GM12878 (cell line): ENCODE data around the gene TKT.

Source experiments
- EP300 ChIP-seq, 2 experiments: fragments of 150-350 bp in 1 of 2; IDR thresholded peaks; 2 replicates each; pipeline ENCODE4 v1.6.1; 2011 to 2012; ENCODE audit warnings: low read depth in 2 of 2, low read length in 2 of 2, borderline replicate concordance in 1 of 2, improper control_type of control experiment in 1 of 2, inconsistent platforms in 1 of 2; ENCODE audit not compliant: control insufficient read depth in 1 of 2
- EZH2 ChIP-seq: IDR thresholded peaks from 2 replicates; pipeline ENCODE4 v1.6.1; 2012; ENCODE audit warnings: low read depth, mild to moderate bottlenecking, control low read depth, inconsistent platforms, low read length, borderline replicate concordance; ENCODE audit not compliant: control insufficient read depth
- GABPA ChIP-seq: IDR thresholded peaks from 2 replicates; pipeline ENCODE4 v1.6.1; 2014; ENCODE audit warnings: antibody characterized with exemption, low read depth, mild to moderate bottlenecking, inconsistent platforms
- JUND ChIP-seq: IDR thresholded peaks from 2 replicates; pipeline ENCODE4 v1.6.1; 2012; ENCODE audit warnings: low read depth, mild to moderate bottlenecking, low read length, improper control_type of control experiment, moderate library complexity
- MYC ChIP-seq: IDR thresholded peaks from 2 replicates; pipeline ENCODE4 v1.6.1; 2011; ENCODE audit warnings: mild to moderate bottlenecking, low read length, moderate library complexity, inconsistent platforms; ENCODE audit not compliant: insufficient read depth, insufficient replicate concordance, insufficient read length, severe bottlenecking
- NBN ChIP-seq: fragments of 450-650 bp; IDR thresholded peaks from 2 replicates; pipeline ENCODE4 v1.6.1; 2016
- STAT3 ChIP-seq: IDR thresholded peaks from 2 replicates; pipeline ENCODE4 v1.6.1; 2011; ENCODE audit warnings: low read depth, low read length, improper control_type of control experiment
- TAF1 ChIP-seq: IDR thresholded peaks from 2 replicates; pipeline ENCODE4 v1.6.1; 2011; ENCODE audit warnings: mild to moderate bottlenecking, low read depth, low read length, borderline replicate concordance
- TF ChIP-seq, protein P1 (sequence below): IDR thresholded peaks from 2 replicates; pipeline ENCODE4 v1.6.1; 2012; ENCODE audit warnings: low read length, inconsistent platforms
- TF ChIP-seq, protein P2 (sequence below), 3 experiments: IDR thresholded peaks in 2 of 3; conservative IDR thresholded peaks in 1 of 3; 2 replicates each; pipeline ENCODE4 v1.5.1; 2011; ENCODE audit warnings: low read depth in 3 of 3, low read length in 3 of 3, mild to moderate bottlenecking in 3 of 3, control low read depth in 2 of 3, moderate library complexity in 2 of 3, inconsistent platforms in 1 of 3, mixed read lengths in 1 of 3; ENCODE audit not compliant: control insufficient read depth in 2 of 3, insufficient read depth in 1 of 3; ENCODE audit errors: extremely low read depth in 1 of 3
- TF ChIP-seq, protein P3 (sequence below): IDR thresholded peaks from 2 replicates; pipeline ENCODE4 v1.6.1; 2012; ENCODE audit warnings: low read depth, low read length, improper control_type of control experiment
- TF ChIP-seq, protein P4 (sequence below): fragments of 450-650 bp; formaldehyde crosslinking; IDR thresholded peaks from 2 replicates; pipeline ENCODE4 v1.4.0; 2022; ENCODE audit warnings: mild to moderate bottlenecking, moderate library complexity
- TF ChIP-seq, protein P5 (sequence below): IDR thresholded peaks from 2 replicates; pipeline ENCODE4 v1.6.1; 2011; ENCODE audit warnings: borderline replicate concordance, low read depth, mild to moderate bottlenecking, moderate library complexity, low read length; ENCODE audit not compliant: insufficient read depth, poor library complexity, severe bottlenecking

DNA sequence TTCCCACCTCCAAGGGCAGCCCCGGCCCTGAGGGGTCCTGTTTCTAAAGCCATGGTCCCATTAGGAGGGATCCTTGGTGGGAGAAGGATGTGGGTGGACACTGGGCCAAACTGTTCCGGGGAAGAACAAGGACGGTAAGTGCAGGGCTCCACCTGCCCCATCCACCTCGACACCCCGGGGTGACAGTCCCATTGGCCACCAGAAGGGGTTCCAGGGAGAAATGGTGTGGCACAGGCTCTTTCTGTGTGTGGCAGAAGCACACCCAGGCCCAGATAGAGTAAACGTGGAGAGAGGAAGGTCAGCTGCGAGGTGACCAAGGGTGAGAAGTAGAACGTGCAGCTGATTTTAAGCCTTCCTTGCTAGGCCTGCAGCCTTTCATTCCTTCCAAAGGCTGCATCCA lies 12.0 kb downstream of the TKT start:
- TF ChIP-seq, protein P1, sequence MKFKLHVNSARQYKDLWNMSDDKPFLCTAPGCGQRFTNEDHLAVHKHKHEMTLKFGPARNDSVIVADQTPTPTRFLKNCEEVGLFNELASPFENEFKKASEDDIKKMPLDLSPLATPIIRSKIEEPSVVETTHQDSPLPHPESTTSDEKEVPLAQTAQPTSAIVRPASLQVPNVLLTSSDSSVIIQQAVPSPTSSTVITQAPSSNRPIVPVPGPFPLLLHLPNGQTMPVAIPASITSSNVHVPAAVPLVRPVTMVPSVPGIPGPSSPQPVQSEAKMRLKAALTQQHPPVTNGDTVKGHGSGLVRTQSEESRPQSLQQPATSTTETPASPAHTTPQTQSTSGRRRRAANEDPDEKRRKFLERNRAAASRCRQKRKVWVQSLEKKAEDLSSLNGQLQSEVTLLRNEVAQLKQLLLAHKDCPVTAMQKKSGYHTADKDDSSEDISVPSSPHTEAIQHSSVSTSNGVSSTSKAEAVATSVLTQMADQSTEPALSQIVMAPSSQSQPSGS, result no peak
- TF ChIP-seq, protein P2, sequence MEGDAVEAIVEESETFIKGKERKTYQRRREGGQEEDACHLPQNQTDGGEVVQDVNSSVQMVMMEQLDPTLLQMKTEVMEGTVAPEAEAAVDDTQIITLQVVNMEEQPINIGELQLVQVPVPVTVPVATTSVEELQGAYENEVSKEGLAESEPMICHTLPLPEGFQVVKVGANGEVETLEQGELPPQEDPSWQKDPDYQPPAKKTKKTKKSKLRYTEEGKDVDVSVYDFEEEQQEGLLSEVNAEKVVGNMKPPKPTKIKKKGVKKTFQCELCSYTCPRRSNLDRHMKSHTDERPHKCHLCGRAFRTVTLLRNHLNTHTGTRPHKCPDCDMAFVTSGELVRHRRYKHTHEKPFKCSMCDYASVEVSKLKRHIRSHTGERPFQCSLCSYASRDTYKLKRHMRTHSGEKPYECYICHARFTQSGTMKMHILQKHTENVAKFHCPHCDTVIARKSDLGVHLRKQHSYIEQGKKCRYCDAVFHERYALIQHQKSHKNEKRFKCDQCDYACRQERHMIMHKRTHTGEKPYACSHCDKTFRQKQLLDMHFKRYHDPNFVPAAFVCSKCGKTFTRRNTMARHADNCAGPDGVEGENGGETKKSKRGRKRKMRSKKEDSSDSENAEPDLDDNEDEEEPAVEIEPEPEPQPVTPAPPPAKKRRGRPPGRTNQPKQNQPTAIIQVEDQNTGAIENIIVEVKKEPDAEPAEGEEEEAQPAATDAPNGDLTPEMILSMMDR (IDR thresholded peaks at IDR 0.05 in 2 of 3, conservative IDR thresholded peaks at IDR 0.05 in 1 of 3; ENCODE audit: control insufficient read depth in 2 of 3, extremely low read depth in 1 of 3, insufficient read depth in 1 of 3, low read depth in 3 of 3, low read length in 3 of 3), result no peak
- TF ChIP-seq GABPA (no peak), EP300 (IDR thresholded peaks at IDR 0.05; ENCODE audit: borderline replicate concordance in 1 of 2, control insufficient read depth in 1 of 2, low read depth in 2 of 2, low read length in 2 of 2) (no peak), EZH2 (no peak), STAT3 (no peak), NBN (no peak), JUND (no peak), TAF1 (no peak), MYC (no peak)
- TF ChIP-seq, protein P3, sequence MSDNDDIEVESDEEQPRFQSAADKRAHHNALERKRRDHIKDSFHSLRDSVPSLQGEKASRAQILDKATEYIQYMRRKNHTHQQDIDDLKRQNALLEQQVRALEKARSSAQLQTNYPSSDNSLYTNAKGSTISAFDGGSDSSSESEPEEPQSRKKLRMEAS, result no peak
- TF ChIP-seq, protein P4, sequence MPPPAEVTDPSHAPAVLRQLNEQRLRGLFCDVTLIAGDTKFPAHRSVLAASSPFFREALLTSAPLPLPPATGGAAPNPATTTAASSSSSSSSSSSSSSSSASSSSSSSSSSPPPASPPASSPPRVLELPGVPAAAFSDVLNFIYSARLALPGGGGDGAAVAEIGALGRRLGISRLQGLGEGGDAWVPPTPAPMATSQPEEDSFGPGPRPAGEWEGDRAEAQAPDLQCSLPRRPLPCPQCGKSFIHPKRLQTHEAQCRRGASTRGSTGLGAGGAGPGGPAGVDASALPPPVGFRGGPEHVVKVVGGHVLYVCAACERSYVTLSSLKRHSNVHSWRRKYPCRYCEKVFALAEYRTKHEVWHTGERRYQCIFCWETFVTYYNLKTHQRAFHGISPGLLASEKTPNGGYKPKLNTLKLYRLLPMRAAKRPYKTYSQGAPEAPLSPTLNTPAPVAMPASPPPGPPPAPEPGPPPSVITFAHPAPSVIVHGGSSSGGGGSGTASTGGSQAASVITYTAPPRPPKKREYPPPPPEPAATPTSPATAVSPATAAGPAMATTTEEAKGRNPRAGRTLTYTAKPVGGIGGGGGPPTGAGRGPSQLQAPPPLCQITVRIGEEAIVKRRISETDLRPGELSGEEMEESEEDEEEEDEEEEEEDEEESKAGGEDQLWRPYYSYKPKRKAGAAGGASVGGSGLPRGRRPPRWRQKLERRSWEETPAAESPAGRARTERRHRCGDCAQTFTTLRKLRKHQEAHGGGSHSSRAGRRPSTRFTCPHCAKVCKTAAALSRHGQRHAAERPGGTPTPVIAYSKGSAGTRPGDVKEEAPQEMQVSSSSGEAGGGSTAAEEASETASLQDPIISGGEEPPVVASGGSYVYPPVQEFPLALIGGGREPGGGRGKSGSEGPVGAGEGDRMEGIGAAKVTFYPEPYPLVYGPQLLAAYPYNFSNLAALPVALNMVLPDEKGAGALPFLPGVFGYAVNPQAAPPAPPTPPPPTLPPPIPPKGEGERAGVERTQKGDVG (CRISPR knock-in tag), result no peak
- TF ChIP-seq, protein P5, sequence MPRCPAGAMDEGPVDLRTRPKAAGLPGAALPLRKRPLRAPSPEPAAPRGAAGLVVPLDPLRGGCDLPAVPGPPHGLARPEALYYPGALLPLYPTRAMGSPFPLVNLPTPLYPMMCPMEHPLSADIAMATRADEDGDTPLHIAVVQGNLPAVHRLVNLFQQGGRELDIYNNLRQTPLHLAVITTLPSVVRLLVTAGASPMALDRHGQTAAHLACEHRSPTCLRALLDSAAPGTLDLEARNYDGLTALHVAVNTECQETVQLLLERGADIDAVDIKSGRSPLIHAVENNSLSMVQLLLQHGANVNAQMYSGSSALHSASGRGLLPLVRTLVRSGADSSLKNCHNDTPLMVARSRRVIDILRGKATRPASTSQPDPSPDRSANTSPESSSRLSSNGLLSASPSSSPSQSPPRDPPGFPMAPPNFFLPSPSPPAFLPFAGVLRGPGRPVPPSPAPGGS, result no peak
